ENCODE measurements around the gene NISCH. TPM values are rescaled to one million over a fixed set of nuclear protein-coding genes. Genes with fewer than 3 reads are reported as not detected.

Gene NISCH
- total and polyA plus RNA-seq, 2 of the 8 experiments (the other 6 are each of a cell fraction or from before 2014, with no cell fraction given): 71.2 to 71.9 TPM

- H3K23ac ChIP-seq (ENCODE audit: insufficient read length): no peak overlapping the region
- no peak overlapping the region for H4K8ac ChIP-seq (ENCODE audit: extremely low read depth, insufficient read depth, low read length)
- no peaks in the 10 kb centered on the region for H3K4me1 ChIP-seq (replicated peaks in 1 of 4; ENCODE audit: control insufficient read depth in 3 of 4, insufficient read depth in 4 of 4, low read length in 3 of 4)
- ChIA-PET CTCF (ENCODE audit: partially characterized antibody) (interaction anchor here (0.7 to 1.9 kb wide), 7 partner anchors 8 to 80 kb away, joined by 3 to 13 read pairs (median 3); no protein-coding TSS in a partner anchor), POLR2A (ENCODE audit: partially characterized antibody) (interaction anchor here (1.2 kb wide), 1 partner anchor 9 kb away, joined by 5 read pairs; no protein-coding TSS in a partner anchor)
- H4K5ac ChIP-seq (ENCODE audit: insufficient read length, low read depth, low read length): no peak overlapping the region
- H2BK20ac ChIP-seq (ENCODE audit: low read length): no peak overlapping the region
- H3K23me2 ChIP-seq (ENCODE audit: low read depth, low read length): no peaks in the 10 kb centered on the region
- H3K79me1 ChIP-seq (ENCODE audit: low read depth, low read length): peaks cover 2% of the 10 kb centered on the region; the same call in 1 of the 2 replicates
- no peaks in the 10 kb centered on the region for H3K79me2 ChIP-seq (ENCODE audit: control insufficient read depth in 1 of 2, insufficient read depth in 2 of 2, low read length in 2 of 2)
- H4K91ac ChIP-seq (replicated peaks; ENCODE audit: insufficient read length, low read length): no peak overlapping the region
- no peak overlapping the region for H3K56ac ChIP-seq (replicated peaks; ENCODE audit: insufficient read length, low read depth, low read length)
- H3K4me3 ChIP-seq (ENCODE audit: extremely low read depth in 1 of 4, insufficient read depth in 2 of 4, low read depth in 3 of 4, low read length in 4 of 4): no peak overlapping the region
- H2BK120ac ChIP-seq (replicated peaks; ENCODE audit: low read depth, low read length): no peak overlapping the region
- H2BK15ac ChIP-seq (ENCODE audit: low read length): no peak overlapping the region
- no peaks in the 10 kb centered on the region for H3K27me3 ChIP-seq (replicated peaks in 1 of 4; ENCODE audit: control insufficient read depth in 3 of 4, extremely low read depth in 1 of 4, insufficient read depth in 3 of 4, low read length in 3 of 4)
- no peak overlapping the region for H3K9ac ChIP-seq (replicated peaks in 1 of 4; ENCODE audit: extremely low read depth in 1 of 4, low read depth in 3 of 4, low read length in 3 of 4)
- no peak overlapping the region for H3K14ac ChIP-seq (ENCODE audit: insufficient read length)
- H3K4ac ChIP-seq (replicated peaks; ENCODE audit: insufficient read length, low read depth, low read length): no peak overlapping the region
- no peak overlapping the region for H3K18ac ChIP-seq (ENCODE audit: extremely low read depth, low read length)
- H3K36me3 ChIP-seq (ENCODE audit: control insufficient read depth in 2 of 4, insufficient read depth in 4 of 4, low read length in 3 of 4): peaks cover 38 to 66% (median 52%) of the 10 kb centered on the region in 4 experiments
- H2AK5ac ChIP-seq (ENCODE audit: low read depth, low read length): no peak overlapping the region
- H4K20me1 ChIP-seq (replicated peaks in 1 of 2; ENCODE audit: control insufficient read depth in 1 of 2, insufficient read depth in 2 of 2, low read length in 2 of 2): peaks cover 0 to 15% of the 10 kb centered on the region in 2 experiments
- H3K9me3 ChIP-seq (ENCODE audit: insufficient read depth in 2 of 2, low read depth in 1 of 2, low read length in 1 of 2): no peaks in the 10 kb centered on the region
- TF ChIP-seq CHD1 (IDR thresholded peaks at IDR 0.05; ENCODE audit: low read depth, low read length) (no peak), SIN3A (conservative IDR thresholded peaks at IDR 0.05 in 1 of 2, IDR thresholded peaks at IDR 0.05 in 1 of 2; ENCODE audit: low read depth in 1 of 2, low read length in 2 of 2) (no peak), POLR2AphosphoS5 (IDR thresholded peaks at IDR 0.05; ENCODE audit: low read depth, low read length) (no peak), KDM1A (IDR thresholded peaks at IDR 0.05; ENCODE audit: borderline replicate concordance, low read length) (no peak), ATF2 (IDR thresholded peaks at IDR 0.05; ENCODE audit: low read length) (no peak)
- TF ChIP-seq, protein P1, sequence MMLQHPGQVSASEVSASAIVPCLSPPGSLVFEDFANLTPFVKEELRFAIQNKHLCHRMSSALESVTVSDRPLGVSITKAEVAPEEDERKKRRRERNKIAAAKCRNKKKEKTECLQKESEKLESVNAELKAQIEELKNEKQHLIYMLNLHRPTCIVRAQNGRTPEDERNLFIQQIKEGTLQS (IDR thresholded peaks at IDR 0.05; ENCODE audit: insufficient read depth, low read depth, low read length): no peak
- H2BK5ac ChIP-seq (ENCODE audit: low read depth, low read length): no peak overlapping the region
- FAIRE-seq: no peak
- no peak overlapping the region for H3K4me2 ChIP-seq (ENCODE audit: insufficient read depth in 1 of 2, low read depth in 2 of 2, low read length in 2 of 2)
- H3K27ac ChIP-seq (ENCODE audit: low read depth, low read length): no peak overlapping the region
- H2AFZ ChIP-seq (ENCODE audit: low read length): no peak overlapping the region
- 94% methylated on average over 16 of the region's 16 CpGs; no CpG with 5 or more reads in 1 of the 2 experiments for WGBS, 2 experiments (ENCODE audit: extremely low coverage in 1 of 2, insufficient coverage in 1 of 2, insufficient read length in 1 of 2, insufficient replicate concordance in 2 of 2, low coverage in 1 of 2, low lambda C conversion rate in 2 of 2, missing lambda C conversion rate in 1 of 2)
- H2BK12ac ChIP-seq (ENCODE audit: low read depth, low read length): no peak overlapping the region
- no peak for DNase-seq (ENCODE audit: low read depth in 1 of 2, low spot score in 2 of 2)
Observed at GRCh38 chr3:52479877-52480575, 24.6 kb downstream of the NISCH start.

Data from H1 (cell line).